ENCODE measurements around the gene HNRNPF.
A peak's percentile ranks its signal among the peaks of the same experiment; 100 is the strongest.

HNRNPF gene

DNA sequence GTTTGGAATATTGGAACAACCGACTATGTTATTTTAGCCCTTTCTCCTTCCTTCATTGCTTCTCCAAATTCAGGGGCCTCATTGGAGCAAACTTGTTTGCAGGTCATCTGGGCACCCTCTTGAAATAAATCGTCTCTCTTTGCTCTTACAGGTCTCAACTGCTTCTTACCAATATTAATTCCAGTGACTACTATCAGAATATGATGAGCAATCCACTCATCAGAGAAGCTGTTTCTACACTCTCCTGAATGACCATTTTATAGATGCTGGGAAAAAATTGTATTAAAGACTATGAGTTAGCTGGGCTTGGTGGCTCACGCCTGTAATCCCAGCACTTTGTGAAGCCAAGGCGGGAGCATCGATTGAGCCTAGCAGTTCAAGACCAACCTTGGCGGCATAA, 12.5 kb upstream of the HNRNPF start:
- DNase-seq (ENCODE audit: low spot score), result no peak

DNA sequence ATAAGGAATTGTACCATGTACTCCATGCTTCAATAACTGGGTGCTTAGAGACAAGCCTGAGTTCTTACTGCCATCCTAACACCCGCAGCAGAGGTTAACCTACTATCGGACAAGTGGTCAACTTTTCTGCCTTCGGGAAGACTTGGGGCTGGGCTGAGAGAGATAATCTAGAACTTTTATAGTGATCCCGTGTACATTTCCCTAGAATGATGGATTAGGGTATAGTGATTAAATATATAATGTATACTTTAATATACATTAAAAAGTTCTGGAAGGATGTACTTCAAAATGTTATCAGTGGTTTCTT, 12.2 kb upstream of the HNRNPF start:
- no peak for DNase-seq (ENCODE audit: low spot score)

DNA sequence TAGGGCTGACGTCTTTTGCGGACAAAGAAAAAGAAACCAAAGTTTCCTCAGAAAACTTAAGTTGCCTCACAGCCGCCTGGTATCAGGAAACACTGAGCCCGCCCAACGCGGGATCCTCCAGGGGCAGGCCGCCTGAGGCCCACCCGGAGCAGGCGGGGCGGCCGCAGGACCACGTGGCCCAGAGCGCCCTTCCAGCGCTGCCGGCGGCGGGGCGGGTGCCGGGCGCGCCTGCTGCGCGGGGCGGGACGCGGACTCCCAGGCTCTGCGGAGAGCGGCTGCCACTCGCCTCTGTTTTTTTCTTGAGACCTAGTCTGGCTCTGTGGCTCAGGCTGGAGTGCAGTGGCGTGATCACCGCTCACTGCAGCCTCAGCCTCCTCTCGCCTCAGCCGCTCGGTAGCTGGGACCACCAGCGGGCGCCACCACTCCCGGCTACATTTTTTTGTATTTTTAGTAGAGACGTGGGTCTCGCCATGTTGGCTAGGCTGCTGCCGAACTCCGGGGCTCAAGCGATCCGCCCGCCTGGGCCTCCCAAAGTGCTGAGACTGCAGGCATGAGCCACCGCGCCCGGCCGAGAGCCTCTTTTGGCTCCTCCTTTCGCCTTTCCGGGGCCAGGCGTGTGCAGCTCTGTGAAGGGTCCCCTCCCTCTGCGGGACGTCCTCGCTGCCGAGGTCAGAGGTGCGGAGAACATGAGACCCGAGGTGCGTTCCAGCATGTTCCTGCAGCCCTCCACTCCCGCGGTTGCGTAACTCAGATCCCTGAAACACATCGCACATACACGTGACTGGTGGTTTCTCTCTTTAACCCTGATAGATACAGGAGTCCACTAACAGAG, 11.6 kb upstream of the HNRNPF start:
- peak; percentile 75 for DNase-seq (ENCODE audit: low spot score)

DNA sequence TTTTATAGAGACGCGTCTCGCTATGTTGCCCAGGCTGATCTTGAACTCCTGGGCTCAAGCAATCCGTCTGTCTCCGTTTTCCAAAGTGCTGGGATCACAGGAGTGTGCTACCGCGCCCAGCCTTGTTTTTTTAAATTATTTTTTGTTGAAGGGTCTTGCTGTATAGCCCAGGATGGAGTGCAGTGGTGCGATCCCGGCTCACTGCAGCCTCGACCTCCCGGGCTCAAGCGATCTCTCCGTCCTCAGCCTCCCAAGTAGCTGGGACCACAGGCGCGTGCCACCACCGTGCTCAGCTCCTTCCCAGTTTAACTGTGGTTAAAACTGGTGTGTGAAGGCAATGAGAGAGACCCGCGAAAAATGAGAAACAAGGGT, 11.0 kb upstream of the HNRNPF start:
- no peak for DNase-seq (ENCODE audit: low spot score)

DNA sequence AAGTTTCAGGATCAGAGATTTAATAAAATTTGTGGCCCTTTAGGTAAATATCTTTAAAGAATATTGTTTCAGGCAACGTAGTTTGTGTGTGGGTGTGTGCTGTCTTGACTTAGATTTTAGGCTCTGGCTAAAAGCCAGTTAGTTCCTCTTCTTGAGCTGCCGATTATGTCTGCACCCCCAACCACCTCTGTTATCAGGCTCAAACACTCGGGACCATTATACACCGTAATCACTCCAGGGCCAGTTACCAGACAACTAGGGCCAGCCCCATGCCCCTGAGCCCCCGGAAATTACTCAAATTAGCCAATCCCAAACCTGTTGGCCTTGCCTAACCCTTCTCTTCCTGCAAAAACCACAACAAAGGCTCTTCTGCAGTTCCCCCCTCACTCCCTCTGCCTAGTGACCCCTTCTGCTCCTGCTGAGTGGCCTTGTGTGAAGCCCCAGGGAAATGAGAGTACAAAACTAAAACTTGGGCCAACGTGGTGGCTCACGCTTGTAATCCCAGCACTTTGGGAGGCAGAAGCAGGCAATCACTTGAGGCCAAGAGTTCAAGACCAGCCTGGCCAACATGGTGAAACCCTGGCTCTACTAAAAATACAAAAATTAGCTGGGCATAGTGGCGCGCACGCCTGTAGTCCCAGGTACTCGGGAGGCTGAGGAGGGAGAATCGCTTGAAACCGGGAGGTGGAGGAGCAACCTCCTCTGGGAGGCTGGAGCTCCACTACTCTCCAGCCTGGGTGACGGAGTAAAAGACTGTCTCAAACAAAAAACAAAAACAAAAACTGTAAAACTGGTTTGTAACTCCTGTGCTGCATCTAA, 9.2 kb upstream of the HNRNPF start:
- DNase-seq (ENCODE audit: low spot score), result peak; percentile 50

DNA sequence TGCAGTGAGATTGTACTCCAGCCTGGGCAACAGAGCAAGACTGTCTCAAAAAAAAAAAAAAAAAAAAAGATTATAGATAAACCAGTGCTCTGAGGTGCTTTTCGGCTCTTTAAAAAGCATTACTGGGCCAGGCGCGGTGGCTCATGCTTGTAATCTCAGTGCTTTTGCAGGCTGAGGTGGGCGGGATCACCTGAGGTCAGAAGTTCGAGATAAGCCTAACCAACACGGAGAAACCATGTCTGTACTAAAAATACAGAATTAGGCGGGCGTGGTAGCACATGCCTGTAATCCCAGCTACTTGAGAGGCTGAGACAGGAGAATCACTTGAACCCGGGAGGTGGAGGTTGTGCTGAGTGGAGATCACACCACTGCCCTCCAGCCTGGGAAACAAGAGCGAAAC, 6.6 kb upstream of the HNRNPF start:
- no peak for DNase-seq (ENCODE audit: low spot score)

DNA sequence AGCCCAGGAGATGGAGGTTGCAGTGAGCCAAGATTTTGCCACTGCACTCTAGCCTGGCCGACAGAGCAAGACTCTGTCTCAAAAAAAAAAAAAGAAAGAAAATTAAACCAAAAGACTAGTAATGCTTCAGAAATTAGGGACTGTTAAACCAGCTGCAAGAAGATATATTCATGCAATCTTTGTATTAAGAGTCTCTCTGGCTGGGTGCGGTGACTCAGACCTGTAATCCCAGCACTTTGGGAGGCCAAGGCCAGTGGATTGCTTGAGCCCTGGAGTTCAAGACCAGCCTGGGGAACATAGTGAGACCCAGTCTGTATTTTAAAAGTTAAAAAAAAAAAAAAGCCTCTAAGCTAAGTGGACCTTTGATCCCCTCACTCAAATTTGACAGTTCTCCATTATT, 2.5 kb upstream of the HNRNPF start:
- no peak for DNase-seq (ENCODE audit: low spot score)

DNA sequence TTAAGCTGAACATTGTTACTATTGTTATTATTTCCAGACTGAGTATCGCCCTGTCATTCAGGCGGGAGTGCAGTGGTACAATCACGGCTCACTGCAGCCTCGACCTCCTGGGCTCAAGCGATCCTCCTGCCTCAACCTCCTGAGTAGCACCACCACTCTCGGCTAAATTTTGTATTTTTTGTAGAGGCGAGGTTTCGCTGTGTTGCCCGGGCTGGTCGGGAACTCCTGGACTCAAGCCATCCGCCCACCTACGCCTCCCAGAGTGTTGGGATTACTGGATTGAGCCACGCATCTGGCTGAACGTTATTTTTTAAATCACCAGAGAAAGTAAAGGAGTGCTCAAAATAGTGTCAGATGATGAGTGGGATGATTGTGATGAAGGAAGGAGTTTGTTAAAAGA, 1.4 kb upstream of the HNRNPF start:
- no peak for DNase-seq (ENCODE audit: low spot score)

DNA sequence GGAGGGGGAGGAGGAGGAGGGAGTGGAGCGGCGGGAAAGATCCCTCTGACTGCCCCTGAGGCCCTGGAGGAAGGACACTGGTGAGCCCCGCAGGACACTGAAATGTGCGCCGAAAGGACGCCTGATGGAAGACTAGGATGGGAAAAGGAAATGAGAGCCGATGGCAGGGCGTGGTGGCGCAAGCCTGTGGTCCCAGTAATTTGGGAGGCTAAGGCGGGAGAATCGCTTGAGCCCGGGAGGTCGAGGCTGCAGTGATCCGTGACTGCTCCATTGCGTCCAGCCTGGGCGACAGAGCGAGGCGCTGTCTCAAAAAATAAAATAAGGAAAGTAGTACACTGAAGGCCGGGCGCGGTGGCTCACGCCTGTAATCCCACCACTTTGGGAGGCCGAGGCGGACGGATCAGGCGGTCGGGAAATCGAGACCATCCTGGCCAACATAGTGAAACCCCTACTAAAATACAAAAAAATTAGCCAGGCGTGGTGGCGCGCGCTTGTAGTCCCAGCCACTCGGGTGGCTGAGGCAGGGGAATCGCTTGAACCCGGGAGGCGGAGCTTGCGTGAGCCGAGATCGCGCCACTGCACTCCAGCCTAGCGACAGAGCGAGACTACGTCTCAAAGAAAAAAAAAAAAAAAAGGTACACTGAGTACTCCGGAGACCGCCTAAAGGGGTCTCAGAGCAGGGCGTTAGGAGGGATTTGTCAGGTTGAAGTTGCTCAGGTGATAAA, 561 bp upstream of the HNRNPF start:
- peak; percentile 61 for DNase-seq (ENCODE audit: low spot score)

DNA sequence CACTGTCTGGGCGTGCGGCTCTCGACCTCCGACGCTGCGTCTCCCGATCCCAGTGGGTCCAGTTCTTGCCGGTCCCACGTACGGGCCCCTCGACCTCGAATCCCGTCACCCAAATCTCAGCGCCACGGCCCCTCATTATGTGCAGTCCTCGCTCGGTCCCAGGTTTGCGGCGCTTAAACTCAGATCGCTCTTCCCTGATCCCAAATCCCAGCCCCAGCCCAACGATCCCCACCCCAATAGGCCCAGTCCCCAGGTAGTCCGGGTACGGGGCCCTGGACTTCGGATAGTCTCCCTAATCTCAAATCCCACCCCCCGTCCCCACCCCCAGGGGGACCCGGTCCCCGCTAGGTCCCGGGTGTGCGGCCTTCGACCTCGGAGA, 666 bp downstream of the HNRNPF start:
- DNase-seq (ENCODE audit: low spot score), result no peak

DNA sequence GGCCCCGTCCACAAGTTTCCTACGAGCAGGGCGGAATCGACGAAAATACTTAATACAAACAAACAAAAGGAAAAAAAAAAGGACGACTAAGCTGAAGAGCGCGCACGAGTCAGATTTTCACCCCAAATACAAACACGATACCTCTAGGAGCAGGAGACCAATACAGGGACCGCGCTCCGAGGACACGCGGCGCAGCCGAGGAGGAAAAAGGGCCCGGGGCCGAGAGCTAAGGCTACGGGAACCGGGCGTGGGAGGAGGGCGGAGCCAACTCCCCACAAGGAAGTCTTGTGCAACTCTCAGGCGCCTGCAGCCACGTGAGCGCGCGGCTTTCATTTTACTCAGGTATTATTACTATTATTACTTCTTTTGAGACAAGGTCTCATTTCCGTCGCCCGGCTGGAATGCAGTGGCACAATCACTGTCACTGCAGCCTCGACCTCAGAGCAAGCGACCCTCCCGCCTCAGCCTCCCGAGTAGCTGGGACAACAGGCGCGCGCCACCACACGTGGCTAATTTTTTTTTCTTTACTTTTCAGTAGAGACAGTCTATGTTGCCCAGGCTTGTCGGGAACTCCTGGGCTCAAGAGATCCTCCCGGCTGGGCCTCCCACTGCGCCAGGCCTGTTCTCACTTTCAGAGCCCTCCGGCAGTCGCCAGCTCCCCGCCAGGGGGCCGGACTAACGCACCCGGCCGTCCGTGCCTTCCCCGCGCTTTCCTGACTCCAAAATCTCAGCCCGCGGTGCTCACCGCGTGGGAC, 1.2 kb downstream of the HNRNPF start:
- DNase-seq (ENCODE audit: low spot score), result peak; percentile 82

DNA sequence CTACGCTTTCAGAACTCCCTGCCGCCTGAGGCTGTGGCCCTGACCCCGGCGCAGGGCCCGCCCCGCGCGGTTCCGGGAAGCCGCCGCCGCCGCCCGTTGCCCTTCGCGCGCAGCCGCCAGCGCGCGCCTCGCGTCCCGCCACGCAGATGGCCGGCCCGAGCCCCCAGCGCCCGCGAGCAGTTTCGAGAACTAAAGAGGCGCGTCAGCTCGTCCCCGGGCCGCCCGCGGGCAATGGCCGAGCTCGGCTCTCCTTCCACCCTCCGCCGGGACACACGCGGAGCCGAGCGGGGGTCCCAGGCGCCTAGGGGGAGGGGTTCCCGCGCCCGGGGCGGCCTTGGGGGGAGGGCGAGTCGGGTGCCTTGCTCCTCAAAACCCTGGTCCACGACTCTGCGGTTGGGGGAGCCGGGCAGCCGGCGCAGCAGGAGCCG, 1.8 kb downstream of the HNRNPF start:
- DNase-seq (ENCODE audit: low spot score), result peak; percentile 35

DNA sequence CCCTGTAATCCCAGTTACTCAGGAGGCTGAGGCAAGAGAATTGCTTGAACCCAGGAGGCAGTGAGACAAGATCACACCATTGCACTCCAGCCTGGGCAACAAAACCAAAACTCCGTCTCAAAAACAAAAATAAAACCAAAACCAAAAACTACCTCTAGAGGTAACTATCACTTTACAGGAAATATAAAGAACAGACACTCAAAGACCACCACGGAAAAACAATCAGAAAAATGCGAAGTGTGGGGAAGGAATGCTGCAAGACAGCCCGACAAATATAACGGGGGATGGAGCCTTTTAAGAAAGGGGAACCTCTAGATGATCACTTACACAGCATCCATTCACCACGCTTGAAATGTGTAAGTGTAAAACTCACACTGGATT, 4.3 kb downstream of the HNRNPF start:
- no peak for DNase-seq (ENCODE audit: low spot score)

DNA sequence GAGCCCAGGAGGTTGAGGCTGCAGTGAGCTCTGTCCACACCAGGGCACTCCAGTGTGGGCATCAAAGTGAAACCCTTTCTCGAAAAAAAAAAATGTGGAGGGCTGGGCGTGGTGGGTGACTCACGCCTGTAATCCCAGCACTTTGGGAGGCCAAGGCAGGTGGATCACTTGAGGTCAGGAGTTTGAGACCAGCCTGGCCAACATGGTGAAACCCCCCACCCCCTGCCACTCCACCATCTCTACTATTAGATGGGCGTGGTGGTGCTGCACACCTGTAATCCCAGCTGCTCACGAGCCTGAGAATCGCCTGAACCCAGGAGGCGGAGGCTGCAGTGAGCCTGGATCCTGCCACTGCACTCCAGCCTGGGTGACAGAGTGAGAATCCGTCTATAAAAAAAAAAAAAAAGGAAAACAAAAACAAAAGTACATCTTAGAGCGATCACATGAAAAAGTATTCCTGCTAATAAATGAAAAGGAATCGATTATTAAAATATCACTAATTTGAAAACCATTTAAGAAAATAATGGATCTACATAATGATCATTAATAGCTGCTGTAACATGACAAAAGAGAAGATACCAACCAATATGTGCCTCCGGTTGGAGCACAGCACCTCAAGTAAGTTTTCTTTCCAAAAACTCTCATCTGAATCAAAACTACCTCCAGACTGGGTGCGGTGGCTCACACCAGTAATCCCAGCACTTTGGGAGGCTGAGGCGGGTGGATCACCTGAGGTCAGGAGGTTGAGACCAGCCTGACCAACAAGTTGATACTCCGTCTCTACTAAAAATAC, 4.9 kb downstream of the HNRNPF start:
- DNase-seq (ENCODE audit: low spot score), result no peak

DNA sequence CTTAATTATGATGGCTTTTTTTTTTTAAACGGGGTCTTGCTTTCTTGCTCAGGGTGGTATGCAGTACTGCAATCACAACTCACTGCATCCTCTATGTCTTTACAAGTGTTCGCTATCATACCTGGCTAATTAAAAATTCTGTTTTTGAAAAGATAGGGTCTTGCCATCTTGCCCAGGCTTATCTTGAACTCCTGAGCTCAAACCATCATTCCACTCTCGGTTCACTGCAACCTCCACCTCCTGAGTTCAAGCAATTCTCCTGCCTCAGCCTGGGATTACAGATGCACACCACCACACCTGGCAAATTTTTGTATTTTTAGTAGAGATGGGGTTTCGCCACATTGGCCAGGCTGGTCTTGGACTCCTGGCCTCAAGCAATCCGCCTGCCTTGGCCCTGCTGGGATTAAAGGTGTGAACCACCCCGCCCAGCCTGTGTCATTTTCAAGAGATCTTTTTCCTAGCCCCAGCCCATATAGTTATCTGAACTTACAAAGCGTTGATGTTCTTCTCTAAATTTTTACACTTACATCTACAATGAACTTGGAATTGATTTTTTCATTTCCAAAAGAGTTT, 6.0 kb downstream of the HNRNPF start:
- no peak for DNase-seq (ENCODE audit: low spot score)

DNA sequence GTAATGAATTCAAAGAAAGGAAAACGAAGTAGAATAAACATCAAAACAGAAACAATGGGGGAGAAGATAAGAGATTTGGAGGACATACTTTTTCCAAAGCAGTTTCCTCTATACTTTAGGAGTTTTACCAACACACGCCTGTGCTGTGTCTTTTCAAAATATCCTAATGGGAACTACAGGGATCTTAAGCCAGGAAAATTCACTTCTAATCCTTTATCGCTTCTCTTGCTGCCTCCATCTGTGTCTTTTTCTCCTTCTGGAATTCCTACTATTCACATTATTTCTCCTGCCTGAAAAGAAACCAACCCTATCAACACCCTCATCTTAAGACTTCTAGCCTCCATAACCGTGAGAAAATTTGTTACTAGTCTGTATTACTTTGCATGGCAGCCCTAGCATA, 6.8 kb downstream of the HNRNPF start:
- no peak for DNase-seq (ENCODE audit: low spot score)

DNA sequence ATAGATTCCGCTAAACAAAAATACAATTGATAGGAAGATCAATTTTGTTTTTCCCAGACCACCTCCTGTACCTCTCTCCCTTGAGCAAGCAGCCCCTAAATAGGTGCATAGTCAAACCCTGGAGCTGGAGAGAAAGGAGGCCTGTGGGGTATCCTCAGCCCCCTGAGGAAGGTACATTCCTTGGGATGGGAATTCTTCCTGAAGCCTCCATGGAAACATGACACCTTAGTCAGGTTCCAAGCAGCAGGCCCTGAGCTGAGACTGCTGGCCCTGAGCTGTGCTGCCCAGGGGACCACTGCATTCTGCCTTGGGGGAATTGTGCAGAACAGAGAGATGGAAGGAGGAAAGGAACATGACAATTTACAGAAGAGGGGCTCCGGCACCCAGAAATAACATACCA, 7.4 kb downstream of the HNRNPF start:
- no peak for DNase-seq (ENCODE audit: low spot score)

DNA sequence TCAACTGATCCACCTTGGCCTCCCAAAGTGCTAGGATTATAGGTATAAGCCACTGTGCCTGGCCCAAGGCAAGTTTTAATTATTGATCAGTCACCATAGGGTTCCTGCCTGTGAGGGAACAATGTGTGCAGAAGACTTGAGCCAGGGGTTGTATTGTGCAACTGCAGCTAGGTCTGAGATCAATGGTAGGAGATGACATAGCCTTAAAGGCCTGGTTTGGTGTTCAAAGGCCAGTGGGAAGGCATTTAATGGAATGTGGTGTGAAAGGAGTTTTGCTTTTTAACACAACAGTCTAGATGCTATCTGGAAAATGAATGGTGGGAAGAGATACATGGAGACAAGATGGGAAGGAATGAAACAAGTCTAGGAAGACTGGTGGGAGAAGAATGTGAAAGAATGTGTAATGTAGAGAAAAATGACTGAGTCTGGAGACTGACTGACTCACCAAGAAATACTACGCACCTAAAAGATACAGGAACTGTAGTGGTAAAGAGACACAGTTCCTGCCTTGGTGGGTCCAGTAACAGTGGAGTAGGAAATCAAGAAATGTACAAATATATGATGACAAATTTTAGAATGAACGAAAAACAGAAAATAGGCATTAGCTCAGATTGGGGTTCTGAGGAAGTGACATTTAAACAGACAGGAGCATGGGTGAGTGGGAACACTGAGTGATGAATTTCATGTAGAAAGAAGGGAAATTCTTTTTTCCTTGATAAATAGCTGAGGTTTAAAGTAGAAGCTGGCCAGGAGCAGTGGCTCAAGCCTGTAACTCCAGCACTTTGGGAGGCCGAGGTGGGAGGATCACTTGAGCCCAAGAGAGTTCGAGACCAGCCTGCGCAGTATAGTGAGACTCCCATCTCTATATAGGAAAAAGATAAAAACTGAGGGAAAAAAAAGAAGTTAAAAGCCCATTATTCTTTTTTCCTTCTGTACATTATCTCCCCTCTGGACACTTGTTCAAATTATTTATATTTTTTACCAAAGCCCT, 9.4 kb downstream of the HNRNPF start:
- DNase-seq (ENCODE audit: low spot score), result no peak

DNA sequence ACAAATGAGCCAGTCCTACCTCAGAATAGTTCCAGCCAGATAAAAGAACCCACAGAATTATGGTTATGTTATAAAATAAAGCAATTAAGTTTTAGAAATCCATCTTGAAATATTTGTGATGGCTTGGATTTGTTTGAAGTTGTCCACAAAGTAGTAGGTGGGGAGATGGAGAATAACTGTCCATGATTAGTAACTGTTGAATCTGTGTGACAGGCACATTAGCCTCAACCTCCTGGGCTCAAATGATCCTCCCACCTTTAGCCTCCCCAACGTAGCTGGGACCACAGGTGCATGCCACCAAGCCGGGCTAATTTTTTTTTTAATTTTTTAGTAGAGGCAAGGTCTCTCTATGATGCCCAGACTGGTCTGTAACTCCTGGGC, 10.1 kb downstream of the HNRNPF start:
- no peak for DNase-seq (ENCODE audit: low spot score)
